Measurements from ENCODE around the gene SEC22A. TPM values are rescaled to one million over a fixed set of nuclear protein-coding genes. Genes with fewer than 3 reads are reported as not detected.

The SEC22A gene
- total and polyA plus RNA-seq, 12 donors = 4.6 to 67.2 (median 21.0) TPM

DNA sequence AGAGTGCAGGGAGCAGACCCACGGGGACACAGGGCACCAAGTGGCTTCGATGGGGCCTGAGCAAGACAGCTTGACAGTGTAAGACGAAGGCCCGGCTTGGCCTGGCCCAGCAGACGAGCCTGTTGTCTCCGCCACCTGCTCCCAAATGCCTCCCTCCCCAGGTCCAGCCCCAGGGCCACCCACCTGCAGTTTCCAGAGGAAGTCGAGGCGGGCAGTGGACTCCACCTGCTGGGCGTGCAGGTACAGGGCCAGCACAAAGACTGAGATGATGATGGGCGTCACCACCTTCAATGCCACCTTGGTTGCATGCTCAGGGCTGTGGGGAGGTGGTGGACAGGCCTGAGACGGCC is 94.1 kb downstream of the SEC22A start:
- 68 to 82% (median 75%) methylated on average over 8 to 11 of the region's 11 CpGs for WGBS, 4 donors
- H3K27me3 ChIP-seq = no peaks in the 10 kb centered on the region
- no peak overlapping the region for H3K4me3 ChIP-seq
- H3K36me3 ChIP-seq (replicated peaks in 1 of 2) = no peaks in the 10 kb centered on the region
- H3K9me3 ChIP-seq (replicated peaks in 1 of 3) = no peaks in the 10 kb centered on the region
- TF ChIP-seq, protein P1, sequence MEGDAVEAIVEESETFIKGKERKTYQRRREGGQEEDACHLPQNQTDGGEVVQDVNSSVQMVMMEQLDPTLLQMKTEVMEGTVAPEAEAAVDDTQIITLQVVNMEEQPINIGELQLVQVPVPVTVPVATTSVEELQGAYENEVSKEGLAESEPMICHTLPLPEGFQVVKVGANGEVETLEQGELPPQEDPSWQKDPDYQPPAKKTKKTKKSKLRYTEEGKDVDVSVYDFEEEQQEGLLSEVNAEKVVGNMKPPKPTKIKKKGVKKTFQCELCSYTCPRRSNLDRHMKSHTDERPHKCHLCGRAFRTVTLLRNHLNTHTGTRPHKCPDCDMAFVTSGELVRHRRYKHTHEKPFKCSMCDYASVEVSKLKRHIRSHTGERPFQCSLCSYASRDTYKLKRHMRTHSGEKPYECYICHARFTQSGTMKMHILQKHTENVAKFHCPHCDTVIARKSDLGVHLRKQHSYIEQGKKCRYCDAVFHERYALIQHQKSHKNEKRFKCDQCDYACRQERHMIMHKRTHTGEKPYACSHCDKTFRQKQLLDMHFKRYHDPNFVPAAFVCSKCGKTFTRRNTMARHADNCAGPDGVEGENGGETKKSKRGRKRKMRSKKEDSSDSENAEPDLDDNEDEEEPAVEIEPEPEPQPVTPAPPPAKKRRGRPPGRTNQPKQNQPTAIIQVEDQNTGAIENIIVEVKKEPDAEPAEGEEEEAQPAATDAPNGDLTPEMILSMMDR (IDR thresholded peaks at IDR 0.05) = no peak
- no peak for TF ChIP-seq POLR2A (IDR thresholded peaks at IDR 0.05)
- no peak for DNase-seq
- intact Hi-C loops (cut with DNase I) = no loop called here
- H3K27ac ChIP-seq = no peak overlapping the region
- H3K4me1 ChIP-seq (replicated peaks in 1 of 2) = no peaks in the 10 kb centered on the region

DNA sequence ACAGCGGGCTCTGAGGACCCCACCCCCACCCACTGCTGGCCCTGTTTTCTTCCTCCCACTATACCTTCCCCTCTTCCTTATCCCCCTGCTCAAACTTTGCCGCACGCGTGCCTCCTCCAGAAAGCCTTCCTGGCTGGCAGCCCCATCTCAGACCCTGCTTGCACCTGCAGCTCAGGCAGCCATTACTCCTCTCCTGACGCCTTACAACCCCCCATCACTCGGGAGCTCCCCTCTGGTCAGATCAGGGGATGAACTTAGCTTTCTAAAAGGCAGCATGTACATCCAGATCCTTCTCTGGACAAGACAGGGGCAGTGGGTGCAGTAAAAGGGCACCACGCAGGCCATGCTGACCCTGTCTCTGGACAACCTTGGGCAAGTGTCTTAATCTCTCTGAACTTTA is 94.5 kb downstream of the SEC22A start:
- no peaks in the 10 kb centered on the region for H3K9me3 ChIP-seq (replicated peaks in 1 of 3)
- H3K36me3 ChIP-seq (replicated peaks in 1 of 2) = no peaks in the 10 kb centered on the region
- no peak overlapping the region for H3K27ac ChIP-seq
- intact Hi-C loops (cut with DNase I) = no loop called here
- H3K27me3 ChIP-seq = no peaks in the 10 kb centered on the region
- H3K4me3 ChIP-seq = no peak overlapping the region
- DNase-seq = no peak
- no peak for TF ChIP-seq POLR2A (IDR thresholded peaks at IDR 0.05)
- TF ChIP-seq, protein P1 (IDR thresholded peaks at IDR 0.05) = no peak
- no peaks in the 10 kb centered on the region for H3K4me1 ChIP-seq (replicated peaks in 1 of 2)
- 81 to 92% (median 86%) methylated on average over 7 of the region's 7 CpGs for WGBS, 4 donors

DNA sequence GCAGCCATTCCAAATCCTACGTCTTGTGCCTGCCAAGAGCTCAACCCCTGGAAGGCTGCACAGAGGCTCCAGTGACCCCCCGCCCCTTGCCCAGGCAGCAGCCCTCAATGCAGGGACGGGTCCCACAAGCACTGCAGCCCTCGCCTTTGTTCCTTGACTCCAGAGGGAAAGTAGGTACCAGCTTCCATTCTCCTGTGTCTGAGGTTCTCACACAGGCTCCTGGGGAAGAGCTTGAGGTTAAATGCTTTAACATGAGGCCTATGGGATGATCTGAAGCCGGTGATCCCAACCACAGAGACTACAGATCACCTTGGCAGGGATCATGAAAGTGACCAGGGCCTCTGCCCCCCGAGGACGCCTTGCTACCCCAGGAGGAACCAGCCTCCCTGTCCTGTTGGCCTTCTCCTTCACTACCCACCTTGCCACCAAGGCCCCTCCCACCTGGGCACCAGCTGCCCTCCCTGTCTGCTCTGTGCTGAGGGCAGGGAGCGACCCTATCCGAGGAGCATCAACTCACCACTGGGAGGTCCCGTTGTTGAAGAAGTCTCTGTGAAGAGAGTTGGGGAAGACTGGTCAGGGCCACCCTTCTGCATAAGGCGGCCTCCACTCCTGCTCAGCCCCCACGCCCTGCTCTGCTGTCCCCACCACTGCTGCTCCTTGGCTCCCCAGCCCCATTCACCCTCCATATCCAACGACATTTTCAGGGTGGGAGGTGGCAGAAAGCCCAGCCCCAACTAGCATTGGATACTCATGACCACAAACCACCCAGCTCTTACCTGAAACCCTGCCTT is 95.3 kb downstream of the SEC22A start:
- Histone ChIP-seq H3K27ac (no peak overlapping the region), H3K36me3 (replicated peaks in 1 of 2) (peaks cover 0 to 1% of the 10 kb centered on the region in 2 donors), H3K4me3 (no peak overlapping the region), H3K4me1 (replicated peaks in 1 of 2) (no peaks in the 10 kb centered on the region), H3K9me3 (replicated peaks in 1 of 3) (no peaks in the 10 kb centered on the region), H3K27me3 (no peaks in the 10 kb centered on the region)
- TF ChIP-seq POLR2A (IDR thresholded peaks at IDR 0.05) = no peak
- TF ChIP-seq, protein P1 (IDR thresholded peaks at IDR 0.05) = no peak
- WGBS, 4 donors = 81 to 89% (median 84%) methylated on average over 7 to 13 of the region's 13 CpGs
- intact Hi-C loops (cut with DNase I) = no loop called here
- no peak for DNase-seq

DNA sequence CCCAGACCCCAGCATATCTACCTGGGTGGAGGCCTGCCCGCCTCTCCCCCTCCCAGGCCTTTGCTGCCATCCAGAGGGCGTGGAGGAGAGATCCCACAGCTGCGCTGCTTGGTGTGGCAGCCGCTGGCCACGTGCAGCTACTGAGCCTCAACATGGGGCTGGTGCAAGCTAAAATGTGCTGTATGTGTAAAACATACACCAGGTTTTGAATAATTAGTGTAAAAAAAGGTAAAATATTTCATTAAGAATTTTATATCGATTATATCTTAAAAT is 95.8 kb downstream of the SEC22A start:
- Histone ChIP-seq H3K9me3 (replicated peaks in 1 of 3) (no peaks in the 10 kb centered on the region), H3K4me1 (replicated peaks in 1 of 2) (no peaks in the 10 kb centered on the region), H3K4me3 (no peak overlapping the region), H3K27ac (no peak overlapping the region), H3K27me3 (no peaks in the 10 kb centered on the region), H3K36me3 (replicated peaks in 1 of 2) (peaks cover 0 to 4% of the 10 kb centered on the region in 2 donors)
- intact Hi-C loops (cut with DNase I) = no loop called here
- DNase-seq = no peak
- TF ChIP-seq, protein P1 (IDR thresholded peaks at IDR 0.05) = no peak
- TF ChIP-seq POLR2A (IDR thresholded peaks at IDR 0.05) = no peak
- 86 to 90% (median 87%) methylated on average over 6 of the region's 6 CpGs for WGBS, 4 donors

All from adrenal gland (tissue), 12 donors.